NCI-H748 treated with DMSO at 0.1 percent for 48 hours (cell line): ENCODE measurements around the gene FZD7.

Experiments
- DNase-seq: peaks from one replicate; lab custom pipeline; 2025; lab: John Stamatoyannopoulos, UW

The FZD7 gene

GRCh38 chr2:202014318-202014717 is 19.3 kb upstream of the FZD7 start:
- DNase-seq = no peak

- DNase-seq = no peak
Observed at GRCh38 chr2:202014759-202015211, 18.9 kb upstream of the FZD7 start.

DNA sequence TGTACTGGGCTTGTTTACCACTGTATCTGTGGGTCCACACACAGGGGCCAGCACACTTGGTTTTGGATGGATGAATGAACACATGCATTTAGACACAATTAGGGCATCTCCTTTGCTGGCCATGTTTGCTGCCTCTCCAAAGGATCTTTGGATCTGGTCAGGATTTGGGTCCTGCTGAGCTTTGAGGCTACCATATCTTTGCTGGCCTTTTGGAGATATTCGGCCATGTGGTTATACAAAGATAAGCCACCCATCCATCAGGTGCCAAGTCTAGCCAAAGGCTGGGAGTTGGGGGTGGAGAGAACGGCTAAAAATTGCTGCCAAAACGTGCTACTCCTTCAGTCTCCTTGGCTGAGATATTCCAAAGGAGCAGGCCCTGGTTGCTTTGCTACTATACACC is 18.2 kb upstream of the FZD7 start:
- DNase-seq = no peak

DNA sequence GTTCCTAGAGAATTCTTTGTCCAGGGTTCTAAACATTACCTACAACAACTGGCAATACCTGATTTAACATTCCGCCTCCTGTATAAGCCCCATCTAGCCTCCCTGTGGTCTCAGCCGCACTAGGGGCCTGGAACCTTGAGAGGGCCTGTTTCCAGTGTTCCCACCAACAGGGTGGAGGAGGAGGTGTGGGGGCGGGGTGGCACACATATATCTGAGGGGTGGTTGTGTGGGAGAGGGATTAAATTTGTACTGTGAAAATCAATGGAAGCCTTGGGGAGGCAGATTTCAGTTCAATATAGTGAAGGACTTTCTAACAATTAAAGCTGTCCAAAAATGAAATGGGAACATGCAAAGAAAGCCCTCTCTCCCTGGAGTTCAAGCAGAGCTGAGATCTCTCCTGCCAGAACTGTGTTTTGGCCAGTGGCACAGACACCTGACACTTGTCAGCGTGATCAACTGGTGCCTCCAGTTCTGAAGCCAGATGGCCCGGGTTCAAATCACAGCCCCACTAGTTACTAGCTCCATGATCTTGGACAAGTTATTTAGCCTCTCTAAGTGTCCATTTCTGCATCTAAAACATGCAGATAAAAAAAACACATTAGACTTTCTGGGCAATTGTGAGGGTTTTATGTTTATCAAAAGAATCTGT is 17.0 kb upstream of the FZD7 start:
- no peak for DNase-seq

DNA sequence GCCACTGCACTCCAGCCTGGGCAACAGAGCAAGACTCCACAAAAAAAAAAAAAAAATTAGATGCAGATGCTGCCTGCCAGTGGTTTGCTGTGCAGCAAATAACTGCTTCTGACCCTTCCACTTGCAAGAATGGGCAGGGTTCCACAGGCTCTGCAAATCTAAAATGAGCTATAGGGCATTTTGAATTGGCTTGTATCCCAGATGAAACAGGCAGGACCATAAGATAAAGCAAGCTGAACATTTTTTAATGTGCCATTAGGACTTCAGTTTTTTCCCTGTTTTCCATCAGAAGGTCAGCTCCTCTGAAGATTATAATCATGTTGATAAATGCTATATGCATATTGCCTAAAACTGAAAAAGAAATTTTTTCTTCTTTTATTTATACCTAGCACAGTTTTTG is 15.7 kb upstream of the FZD7 start:
- no peak for DNase-seq

- no peak for DNase-seq
Observed at GRCh38 chr2:202018950-202019349, 14.7 kb upstream of the FZD7 start.

DNA sequence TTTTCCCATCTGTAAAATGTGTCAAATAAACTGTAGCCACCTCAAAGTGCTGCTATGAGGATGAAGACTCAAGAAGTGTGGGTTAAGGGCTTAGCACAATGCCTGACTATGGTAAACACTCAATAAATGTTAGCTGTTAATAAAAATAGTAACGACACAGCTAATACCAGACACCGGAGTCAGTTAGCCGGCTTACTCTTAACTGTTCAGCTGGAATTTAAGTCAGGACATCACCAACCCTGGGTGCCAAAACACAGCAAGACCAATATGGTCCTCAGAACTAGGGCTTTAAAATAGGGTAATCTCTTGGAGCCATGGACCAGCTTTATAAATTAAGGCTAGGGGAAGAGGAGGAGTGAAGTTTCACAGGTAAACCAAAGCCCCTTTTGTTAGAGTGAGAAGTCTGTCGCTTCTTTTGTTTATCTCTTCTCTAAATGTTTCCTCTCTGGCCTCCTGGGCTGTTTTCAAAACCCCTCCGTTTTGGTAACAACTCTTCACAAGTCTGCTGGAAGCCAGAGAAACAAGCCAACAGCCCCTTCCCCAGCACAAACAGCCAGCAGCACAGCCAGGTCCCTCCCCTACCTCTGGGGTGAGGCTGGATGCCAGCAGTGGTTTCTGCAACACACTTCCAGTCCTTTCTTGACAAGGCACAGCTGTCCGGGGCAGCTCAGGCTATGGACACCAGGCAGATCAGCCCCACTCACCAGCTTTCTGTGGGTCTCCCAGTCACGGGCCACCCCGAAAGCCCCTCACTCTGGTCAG is 13.8 kb upstream of the FZD7 start:
- no peak for DNase-seq

- peak; percentile 88 for DNase-seq
Observed at GRCh38 chr2:202022755-202023154, 10.9 kb upstream of the FZD7 start.

GRCh38 chr2:202023198-202023903 is 10.3 kb upstream of the FZD7 start:
- peak; percentile 95 for DNase-seq

- DNase-seq = no peak
Observed at GRCh38 chr2:202023904-202024266, 9.8 kb upstream of the FZD7 start.

GRCh38 chr2:202024871-202025270 is 8.8 kb upstream of the FZD7 start:
- no peak for DNase-seq

DNA sequence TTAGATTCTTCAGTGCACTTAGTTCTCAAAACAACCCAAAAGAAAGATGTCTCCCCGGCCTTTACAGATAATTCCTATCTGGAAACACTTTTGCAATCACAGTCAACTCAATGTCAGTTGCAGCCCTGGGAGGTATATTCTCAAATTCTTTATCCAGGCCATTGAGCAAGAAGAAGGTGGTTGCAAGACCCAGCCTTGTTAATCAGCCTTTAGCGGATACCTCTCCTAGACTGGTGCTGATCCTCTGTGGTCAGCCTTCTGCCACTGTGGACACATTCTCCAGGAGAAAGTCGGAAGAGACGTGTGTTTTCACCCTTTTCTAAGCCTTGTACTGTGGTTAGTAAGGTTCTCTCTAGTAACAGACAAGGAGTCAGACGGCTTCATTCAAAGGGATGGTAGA is 7.8 kb upstream of the FZD7 start:
- DNase-seq = no peak

- no peak for DNase-seq
Observed at GRCh38 chr2:202026507-202026906, 7.1 kb upstream of the FZD7 start.

DNA sequence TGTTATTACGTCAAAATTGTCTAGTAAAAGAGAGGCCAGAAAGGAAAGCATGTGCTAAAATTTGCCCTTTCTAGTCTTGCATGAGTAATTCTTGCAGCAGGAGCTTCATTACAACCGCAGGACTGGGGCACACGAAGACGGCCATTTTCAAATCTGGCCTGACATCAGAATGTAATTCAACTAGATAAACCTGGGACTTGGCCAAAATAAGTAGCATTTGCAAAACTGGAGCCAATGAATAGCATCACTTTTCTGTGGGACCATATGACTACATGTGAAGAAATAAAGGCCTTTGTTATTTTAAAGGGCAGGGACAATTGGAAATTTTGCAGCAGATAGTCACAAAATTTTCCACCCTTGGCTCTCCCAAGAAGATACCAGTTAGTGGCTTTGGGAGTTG is 3.0 kb upstream of the FZD7 start:
- DNase-seq = no peak

GRCh38 chr2:202031246-202031951 is 2.3 kb upstream of the FZD7 start:
- no peak for DNase-seq

- no peak for DNase-seq
Observed at GRCh38 chr2:202032846-202033316, 774 bp upstream of the FZD7 start.

DNA sequence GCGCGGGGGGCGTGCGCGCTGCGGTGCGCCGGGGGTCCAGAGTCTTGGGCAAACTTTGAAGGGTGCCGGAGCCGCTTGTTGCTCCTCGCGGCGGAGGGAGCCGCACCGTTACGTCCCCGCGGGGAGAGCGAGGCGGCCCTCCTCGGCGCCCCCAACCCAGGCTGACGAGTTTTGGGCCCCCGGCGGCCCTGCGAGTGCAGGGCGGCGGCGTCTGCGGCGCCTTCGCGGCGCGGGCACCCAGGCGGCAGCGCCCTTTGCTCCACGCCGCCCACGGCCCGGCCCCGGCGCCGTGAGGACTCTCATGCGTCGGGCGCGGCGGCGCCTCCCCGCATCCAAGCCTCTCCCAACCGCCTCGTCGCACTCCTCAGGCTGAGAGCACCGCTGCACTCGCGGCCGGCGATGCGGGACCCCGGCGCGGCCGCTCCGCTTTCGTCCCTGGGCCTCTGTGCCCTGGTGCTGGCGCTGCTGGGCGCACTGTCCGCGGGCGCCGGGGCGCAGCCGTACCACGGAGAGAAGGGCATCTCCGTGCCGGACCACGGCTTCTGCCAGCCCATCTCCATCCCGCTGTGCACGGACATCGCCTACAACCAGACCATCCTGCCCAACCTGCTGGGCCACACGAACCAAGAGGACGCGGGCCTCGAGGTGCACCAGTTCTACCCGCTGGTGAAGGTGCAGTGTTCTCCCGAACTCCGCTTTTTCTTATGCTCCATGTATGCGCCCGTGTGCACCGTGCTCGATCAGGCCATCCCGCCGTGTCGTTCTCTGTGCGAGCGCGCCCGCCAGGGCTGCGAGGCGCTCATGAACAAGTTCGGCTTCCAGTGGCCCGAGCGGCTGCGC is 814 bp downstream of the FZD7 start:
- DNase-seq = no peak

- no peak for DNase-seq
Observed at GRCh38 chr2:202035089-202035940, 1.7 kb downstream of the FZD7 start.

DNA sequence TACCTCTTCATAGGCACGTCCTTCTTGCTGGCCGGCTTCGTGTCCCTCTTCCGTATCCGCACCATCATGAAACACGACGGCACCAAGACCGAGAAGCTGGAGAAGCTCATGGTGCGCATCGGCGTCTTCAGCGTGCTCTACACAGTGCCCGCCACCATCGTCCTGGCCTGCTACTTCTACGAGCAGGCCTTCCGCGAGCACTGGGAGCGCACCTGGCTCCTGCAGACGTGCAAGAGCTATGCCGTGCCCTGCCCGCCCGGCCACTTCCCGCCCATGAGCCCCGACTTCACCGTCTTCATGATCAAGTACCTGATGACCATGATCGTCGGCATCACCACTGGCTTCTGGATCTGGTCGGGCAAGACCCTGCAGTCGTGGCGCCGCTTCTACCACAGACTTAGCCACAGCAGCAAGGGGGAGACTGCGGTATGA is 2.3 kb downstream of the FZD7 start:
- DNase-seq = no peak

DNA sequence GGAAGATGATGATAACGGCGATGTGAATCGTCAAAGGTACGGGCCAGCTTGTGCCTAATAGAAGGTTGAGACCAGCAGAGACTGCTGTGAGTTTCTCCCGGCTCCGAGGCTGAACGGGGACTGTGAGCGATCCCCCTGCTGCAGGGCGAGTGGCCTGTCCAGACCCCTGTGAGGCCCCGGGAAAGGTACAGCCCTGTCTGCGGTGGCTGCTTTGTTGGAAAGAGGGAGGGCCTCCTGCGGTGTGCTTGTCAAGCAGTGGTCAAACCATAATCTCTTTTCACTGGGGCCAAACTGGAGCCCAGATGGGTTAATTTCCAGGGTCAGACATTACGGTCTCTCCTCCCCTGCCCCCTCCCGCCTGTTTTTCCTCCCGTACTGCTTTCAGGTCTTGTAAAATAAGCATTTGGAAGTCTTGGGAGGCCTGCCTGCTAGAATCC is 3.0 kb downstream of the FZD7 start:
- no peak for DNase-seq
